ENCODE data around the gene GABRB2. TPM values are rescaled to one million over a fixed set of nuclear protein-coding genes. Genes with fewer than 3 reads are reported as not detected.

Gene GABRB2
- total RNA-seq, 2 experiments from 2014 or later: not detected

GRCh38 chr5:161399996-161400562 is 146.4 kb downstream of the GABRB2 start:
- no peaks in the 10 kb centered on the region for H3K27me3 Mint-ChIP-seq
- H3K4me1 Mint-ChIP-seq (ENCODE audit: low read depth): no peaks in the 10 kb centered on the region
- H3K36me3 Mint-ChIP-seq (ENCODE audit: low read depth): no peaks in the 10 kb centered on the region
- H3K9me3 Mint-ChIP-seq: no peaks in the 10 kb centered on the region
- DNase-seq (no peak), ATAC-seq (no peak)
- TF ChIP-seq CTCF (IDR thresholded peaks at IDR 0.05): no peak
- CTCF ChIA-PET: no interaction called here
- intact Hi-C loops (cut with micrococcal nuclease): no loop called here
- H3K27ac Mint-ChIP-seq: no peak overlapping the region
- POLR2A ChIA-PET: no interaction called here
- no peak overlapping the region for H3K4me3 Mint-ChIP-seq

GRCh38 chr5:161397448-161397847 is 149.1 kb downstream of the GABRB2 start:
- H3K9me3 Mint-ChIP-seq: peaks cover 1% of the 10 kb centered on the region
- H3K27ac Mint-ChIP-seq: no peak overlapping the region
- DNase-seq (no peak), ATAC-seq (no peak)
- H3K4me1 Mint-ChIP-seq (ENCODE audit: low read depth): no peaks in the 10 kb centered on the region
- no peak overlapping the region for H3K4me3 Mint-ChIP-seq
- no peaks in the 10 kb centered on the region for H3K36me3 Mint-ChIP-seq (ENCODE audit: low read depth)
- intact Hi-C loops (cut with micrococcal nuclease): no loop called here
- ChIA-PET POLR2A (no interaction called here), CTCF (no interaction called here)
- H3K27me3 Mint-ChIP-seq: no peaks in the 10 kb centered on the region
- TF ChIP-seq CTCF (IDR thresholded peaks at IDR 0.05): no peak

- ChIA-PET CTCF (interaction anchor here (0.7 kb wide), 1 partner anchor 77 kb away, joined by 3 read pairs; no protein-coding TSS in a partner anchor), POLR2A (no interaction called here)
- H3K4me3 Mint-ChIP-seq: no peak overlapping the region
- ATAC-seq (no peak), DNase-seq (no peak)
- no peak overlapping the region for H3K27ac Mint-ChIP-seq
- intact Hi-C loops (cut with micrococcal nuclease): no loop called here
- H3K27me3 Mint-ChIP-seq: no peaks in the 10 kb centered on the region
- no peak for TF ChIP-seq CTCF (IDR thresholded peaks at IDR 0.05)
- no peaks in the 10 kb centered on the region for H3K4me1 Mint-ChIP-seq (ENCODE audit: low read depth)
- peaks cover 1% of the 10 kb centered on the region for H3K9me3 Mint-ChIP-seq
- no peaks in the 10 kb centered on the region for H3K36me3 Mint-ChIP-seq (ENCODE audit: low read depth)
These were observed 150.4 kb downstream of the GABRB2 start for GRCh38 chr5:161396171-161396570.

- Mint-ChIP-seq H3K36me3 (ENCODE audit: low read depth) (no peaks in the 10 kb centered on the region), H3K4me1 (ENCODE audit: low read depth) (no peaks in the 10 kb centered on the region), H3K9me3 (peaks cover 1% of the 10 kb centered on the region), H3K27me3 (no peaks in the 10 kb centered on the region), H3K27ac (no peak overlapping the region), H3K4me3 (no peak overlapping the region)
- DNase-seq (no peak), ATAC-seq (no peak)
- TF ChIP-seq CTCF (IDR thresholded peaks at IDR 0.05): no peak
- intact Hi-C loops (cut with micrococcal nuclease): no loop called here
- ChIA-PET CTCF (interaction anchor here (1.4 kb wide), 1 partner anchor 9 kb away, joined by 3 read pairs; no protein-coding TSS in a partner anchor), POLR2A (no interaction called here)
These were observed 154.8 kb downstream of the GABRB2 start for GRCh38 chr5:161391724-161392123.

- no peak for ATAC-seq
- no peak for TF ChIP-seq CTCF (IDR thresholded peaks at IDR 0.05)
- Mint-ChIP-seq H3K4me3 (no peak overlapping the region), H3K36me3 (ENCODE audit: low read depth) (no peaks in the 10 kb centered on the region), H3K27ac (no peak overlapping the region), H3K4me1 (ENCODE audit: low read depth) (no peaks in the 10 kb centered on the region), H3K27me3 (no peaks in the 10 kb centered on the region), H3K9me3 (peaks cover 1% of the 10 kb centered on the region)
- intact Hi-C loops (cut with micrococcal nuclease): no loop called here
- ChIA-PET POLR2A (no interaction called here), CTCF (no interaction called here)
- no peak for DNase-seq
These were observed 155.5 kb downstream of the GABRB2 start for GRCh38 chr5:161391016-161391415.

Data from activated CD8-positive, alpha-beta T cell treated with anti-CD3 and anti-CD28 coated beads for 36 hours (primary cell).